Activated naive CD4-positive, alpha-beta T cell treated with anti-CD3 and anti-CD28 coated beads, Interleukin-2, amount 10 ng/mL, durations not matched to agents 7 days and 5 days (primary cell): Measurements from ENCODE around the gene PRR5L.

Experiments used
- CTCF ChIA-PET: fragments of 350-600 bp; sonication (Branson Sonifier 250); formaldehyde crosslinking; loops from one replicate; lab custom pipeline; 2021; ENCODE audit warnings: antibody characterized with exemption; lab: Charles Lee
- DNase-seq: peaks from one replicate; pipeline ENCODE4 v3.0.0-alpha.2; 2020
- H3K27ac Mint-ChIP-seq: one replicate; pipeline ENCODE4 v1.8.0; 2021; ENCODE audit warnings: mild to moderate bottlenecking, moderate library complexity, mixed read lengths
- H3K27me3 Mint-ChIP-seq: one replicate; pipeline ENCODE4 v1.8.0; 2021; ENCODE audit warnings: mild to moderate bottlenecking, mixed read lengths
- H3K36me3 Mint-ChIP-seq: one replicate; pipeline ENCODE4 v1.8.0; 2021; ENCODE audit warnings: mixed read lengths
- H3K4me1 Mint-ChIP-seq: one replicate; pipeline ENCODE4 v1.8.0; 2021; ENCODE audit warnings: mixed read lengths
- H3K4me3 Mint-ChIP-seq: one replicate; pipeline ENCODE4 v1.8.0; 2021; ENCODE audit warnings: mild to moderate bottlenecking, moderate library complexity, mixed read lengths
- H3K9me3 Mint-ChIP-seq: one replicate; pipeline ENCODE4 v1.8.0; 2021; ENCODE audit warnings: mixed read lengths

Gene PRR5L

GRCh38 chr11:36345535-36346141 is 49.5 kb downstream of the PRR5L start:
- no peak overlapping the region for H3K27ac Mint-ChIP-seq
- H3K4me1 Mint-ChIP-seq = peaks cover 10% of the 10 kb centered on the region
- H3K4me3 Mint-ChIP-seq = no peak overlapping the region

GRCh38 chr11:36346562-36347383 is 50.7 kb downstream of the PRR5L start:
- H3K4me1 Mint-ChIP-seq = peaks cover 10% of the 10 kb centered on the region
- no peak overlapping the region for H3K4me3 Mint-ChIP-seq
- DNase-seq = no peak
- no peaks in the 10 kb centered on the region for H3K9me3 Mint-ChIP-seq
- CTCF ChIA-PET = interaction anchor here (1.0 to 1.1 kb wide), 2 partner anchors 48 to 146 kb away, joined by 3 to 5 read pairs; no protein-coding TSS in a partner anchor
- peaks cover 33% of the 10 kb centered on the region for H3K27me3 Mint-ChIP-seq
- no peak overlapping the region for H3K27ac Mint-ChIP-seq
- no peaks in the 10 kb centered on the region for H3K36me3 Mint-ChIP-seq

More at GRCh38 chr11:36345535-36346141, 49.5 kb downstream of the PRR5L start:
- Mint-ChIP-seq H3K27me3 (peaks cover 37% of the 10 kb centered on the region), H3K36me3 (no peaks in the 10 kb centered on the region), H3K9me3 (no peaks in the 10 kb centered on the region)
- CTCF ChIA-PET = no interaction called here
- no peak for DNase-seq

- no peak for DNase-seq
- Mint-ChIP-seq H3K4me1 (peaks cover 14% of the 10 kb centered on the region), H3K36me3 (no peaks in the 10 kb centered on the region), H3K9me3 (no peaks in the 10 kb centered on the region), H3K27ac (no peak overlapping the region), H3K4me3 (no peak overlapping the region), H3K27me3 (peaks cover 34% of the 10 kb centered on the region)
- CTCF ChIA-PET = interaction anchor here (1.0 to 1.1 kb wide), 2 partner anchors 48 to 145 kb away, joined by 3 to 5 read pairs; no protein-coding TSS in a partner anchor
Measured at GRCh38 chr11:36347384-36347906, 51.4 kb downstream of the PRR5L start.

- Mint-ChIP-seq H3K27ac (no peak overlapping the region), H3K9me3 (no peaks in the 10 kb centered on the region), H3K27me3 (peaks cover 25% of the 10 kb centered on the region), H3K36me3 (no peaks in the 10 kb centered on the region), H3K4me1 (peaks cover 26% of the 10 kb centered on the region), H3K4me3 (no peak overlapping the region)
- CTCF ChIA-PET = interaction anchor here (1.3 to 2.1 kb wide), 3 partner anchors 58 to 129 kb away, joined by 6 to 8 read pairs (median 6); no protein-coding TSS in a partner anchor
- DNase-seq = no peak
Measured at GRCh38 chr11:36349351-36350136, 53.5 kb downstream of the PRR5L start.

GRCh38 chr11:36350137-36350513 is 54.0 kb downstream of the PRR5L start:
- Mint-ChIP-seq H3K4me3 (no peak overlapping the region), H3K4me1 (peaks cover 31% of the 10 kb centered on the region), H3K27me3 (peaks cover 20% of the 10 kb centered on the region), H3K9me3 (no peaks in the 10 kb centered on the region), H3K36me3 (no peaks in the 10 kb centered on the region), H3K27ac (no peak overlapping the region)
- CTCF ChIA-PET = interaction anchor here (1.8 to 2.1 kb wide), 2 partner anchors 58 to 129 kb away, joined by 6 to 8 read pairs; no protein-coding TSS in a partner anchor
- DNase-seq = no peak

- no peaks in the 10 kb centered on the region for H3K36me3 Mint-ChIP-seq
- CTCF ChIA-PET = interaction anchor here (0.7 to 4.4 kb wide), 25 partner anchors 8 to 395 kb away, joined by 3 to 75 read pairs (median 5); partner anchors contain the start of gene PRR5L
- peak; percentile 75 for DNase-seq
- H3K27me3 Mint-ChIP-seq = peaks cover 15% of the 10 kb centered on the region
- peak overlapping the region; percentile 39 for H3K27ac Mint-ChIP-seq
- H3K9me3 Mint-ChIP-seq = no peaks in the 10 kb centered on the region
- no peak overlapping the region for H3K4me3 Mint-ChIP-seq
- peaks cover 46% of the 10 kb centered on the region for H3K4me1 Mint-ChIP-seq
Measured at GRCh38 chr11:36352922-36353321, 56.8 kb downstream of the PRR5L start.

- no peak for DNase-seq
- CTCF ChIA-PET = interaction anchor here (1.2 to 4.4 kb wide), 11 partner anchors 10 to 138 kb away, joined by 3 to 75 read pairs (median 9); partner anchors contain the start of gene PRR5L
- H3K27me3 Mint-ChIP-seq = peaks cover 15% of the 10 kb centered on the region
- peaks cover 50% of the 10 kb centered on the region for H3K4me1 Mint-ChIP-seq
- no peaks in the 10 kb centered on the region for H3K9me3 Mint-ChIP-seq
- H3K4me3 Mint-ChIP-seq = no peak overlapping the region
- H3K27ac Mint-ChIP-seq = no peak overlapping the region
- H3K36me3 Mint-ChIP-seq = no peaks in the 10 kb centered on the region
Measured at GRCh38 chr11:36354221-36355003, 58.3 kb downstream of the PRR5L start.

GRCh38 chr11:36356201-36356600 is 60.1 kb downstream of the PRR5L start:
- CTCF ChIA-PET = interaction anchor here (1.3 to 4.4 kb wide), 3 partner anchors 19 to 137 kb away, joined by 5 to 31 read pairs (median 6); no protein-coding TSS in a partner anchor
- H3K9me3 Mint-ChIP-seq = no peaks in the 10 kb centered on the region
- no peak overlapping the region for H3K27ac Mint-ChIP-seq
- no peaks in the 10 kb centered on the region for H3K36me3 Mint-ChIP-seq
- peaks cover 67% of the 10 kb centered on the region for H3K4me1 Mint-ChIP-seq
- peaks cover 10% of the 10 kb centered on the region for H3K27me3 Mint-ChIP-seq
- H3K4me3 Mint-ChIP-seq = no peak overlapping the region
- no peak for DNase-seq

- H3K9me3 Mint-ChIP-seq = no peaks in the 10 kb centered on the region
- H3K27ac Mint-ChIP-seq = no peak overlapping the region
- peaks cover 9% of the 10 kb centered on the region for H3K27me3 Mint-ChIP-seq
- CTCF ChIA-PET = interaction anchor here (0.6 to 2.3 kb wide), 5 partner anchors 94 to 151 kb away, joined by 3 to 6 read pairs (median 4); no protein-coding TSS in a partner anchor
- H3K4me3 Mint-ChIP-seq = no peak overlapping the region
- peaks cover 64% of the 10 kb centered on the region for H3K4me1 Mint-ChIP-seq
- no peaks in the 10 kb centered on the region for H3K36me3 Mint-ChIP-seq
- DNase-seq = no peak
Measured at GRCh38 chr11:36357831-36358230, 61.7 kb downstream of the PRR5L start.

GRCh38 chr11:36358436-36358835 is 62.3 kb downstream of the PRR5L start:
- no peaks in the 10 kb centered on the region for H3K36me3 Mint-ChIP-seq
- H3K4me1 Mint-ChIP-seq = peaks cover 59% of the 10 kb centered on the region
- no peak for DNase-seq
- H3K4me3 Mint-ChIP-seq = no peak overlapping the region
- CTCF ChIA-PET = interaction anchor here (1.7 to 2.3 kb wide), 2 partner anchors 119 to 135 kb away, joined by 5 to 6 read pairs; no protein-coding TSS in a partner anchor
- no peaks in the 10 kb centered on the region for H3K9me3 Mint-ChIP-seq
- peaks cover 15% of the 10 kb centered on the region for H3K27me3 Mint-ChIP-seq
- no peak overlapping the region for H3K27ac Mint-ChIP-seq

GRCh38 chr11:36360318-36360717 is 64.2 kb downstream of the PRR5L start:
- Mint-ChIP-seq H3K27me3 (peaks cover 19% of the 10 kb centered on the region), H3K36me3 (no peaks in the 10 kb centered on the region), H3K27ac (no peak overlapping the region), H3K9me3 (no peaks in the 10 kb centered on the region), H3K4me1 (peaks cover 42% of the 10 kb centered on the region), H3K4me3 (no peak overlapping the region)
- no peak for DNase-seq
- CTCF ChIA-PET = interaction anchor here (1.0 to 1.9 kb wide), 2 partner anchors 15 to 119 kb away, joined by 3 to 6 read pairs; no protein-coding TSS in a partner anchor

- Mint-ChIP-seq H3K27me3 (peaks cover 23% of the 10 kb centered on the region), H3K4me1 (peaks cover 40% of the 10 kb centered on the region), H3K4me3 (no peak overlapping the region), H3K36me3 (no peaks in the 10 kb centered on the region), H3K27ac (no peak overlapping the region), H3K9me3 (no peaks in the 10 kb centered on the region)
- DNase-seq = no peak
- CTCF ChIA-PET = interaction anchor here (1.0 to 1.9 kb wide), 3 partner anchors 8 to 118 kb away, joined by 3 to 6 read pairs (median 3); no protein-coding TSS in a partner anchor
Measured at GRCh38 chr11:36360826-36361415, 64.8 kb downstream of the PRR5L start.
